SK-N-SH (cell line): Measurements from ENCODE around the gene SLC2A4.

ENCODE experiments used
- CTCF ChIP-seq: fragments of 200-600 bp; sonication (generic); IDR thresholded peaks from 2 replicates; pipeline ENCODE4 v1.6.1; 2017; ENCODE audit warnings: antibody characterized with exemption, mild to moderate bottlenecking, moderate library complexity
- EP300 ChIP-seq, 2 experiments: IDR thresholded peaks; 2 replicates each; pipeline versions ENCODE4 v1.4.0 to v1.6.1; 2012; ENCODE audit warnings: borderline replicate concordance in 1 of 2, low read depth in 1 of 2, low read length in 1 of 2
- FOXJ3 ChIP-seq: sonication (generic); formaldehyde crosslinking; IDR thresholded peaks from 2 replicates; pipeline ENCODE4 v1.5.1; 2020; ENCODE audit warnings: mild to moderate bottlenecking, missing genetic modification reagents
- FOXM1 ChIP-seq: IDR thresholded peaks from 2 replicates; pipeline ENCODE4 v1.4.0; 2012; ENCODE audit warnings: low read depth, mild to moderate bottlenecking
- GATA2 ChIP-seq: sonication (generic); formaldehyde crosslinking; IDR thresholded peaks from 2 replicates; pipeline ENCODE4 v1.5.0; 2020; ENCODE audit warnings: mild to moderate bottlenecking, missing genetic modification reagents
- POLR2AphosphoS5 ChIP-seq: IDR thresholded peaks from 2 replicates; pipeline ENCODE4 v1.6.1; 2012; ENCODE audit warnings: low read depth, low read length
- RFX5 ChIP-seq: IDR thresholded peaks from 2 replicates; pipeline ENCODE4 v1.6.1; 2012; ENCODE audit warnings: mild to moderate bottlenecking, improper control_type of control experiment, low read length
- USF1 ChIP-seq: IDR thresholded peaks from 2 replicates; pipeline ENCODE4 v1.4.0; 2012; ENCODE audit warnings: low read depth, borderline replicate concordance
- YY1 ChIP-seq: IDR thresholded peaks from 2 replicates; pipeline ENCODE4 v1.4.0; 2012; ENCODE audit warnings: low read depth, mild to moderate bottlenecking
- TF ChIP-seq, protein P1 (sequence below): IDR thresholded peaks from 2 replicates; pipeline ENCODE4 v1.4.0; 2012; ENCODE audit warnings: low read depth, borderline replicate concordance

DNA sequence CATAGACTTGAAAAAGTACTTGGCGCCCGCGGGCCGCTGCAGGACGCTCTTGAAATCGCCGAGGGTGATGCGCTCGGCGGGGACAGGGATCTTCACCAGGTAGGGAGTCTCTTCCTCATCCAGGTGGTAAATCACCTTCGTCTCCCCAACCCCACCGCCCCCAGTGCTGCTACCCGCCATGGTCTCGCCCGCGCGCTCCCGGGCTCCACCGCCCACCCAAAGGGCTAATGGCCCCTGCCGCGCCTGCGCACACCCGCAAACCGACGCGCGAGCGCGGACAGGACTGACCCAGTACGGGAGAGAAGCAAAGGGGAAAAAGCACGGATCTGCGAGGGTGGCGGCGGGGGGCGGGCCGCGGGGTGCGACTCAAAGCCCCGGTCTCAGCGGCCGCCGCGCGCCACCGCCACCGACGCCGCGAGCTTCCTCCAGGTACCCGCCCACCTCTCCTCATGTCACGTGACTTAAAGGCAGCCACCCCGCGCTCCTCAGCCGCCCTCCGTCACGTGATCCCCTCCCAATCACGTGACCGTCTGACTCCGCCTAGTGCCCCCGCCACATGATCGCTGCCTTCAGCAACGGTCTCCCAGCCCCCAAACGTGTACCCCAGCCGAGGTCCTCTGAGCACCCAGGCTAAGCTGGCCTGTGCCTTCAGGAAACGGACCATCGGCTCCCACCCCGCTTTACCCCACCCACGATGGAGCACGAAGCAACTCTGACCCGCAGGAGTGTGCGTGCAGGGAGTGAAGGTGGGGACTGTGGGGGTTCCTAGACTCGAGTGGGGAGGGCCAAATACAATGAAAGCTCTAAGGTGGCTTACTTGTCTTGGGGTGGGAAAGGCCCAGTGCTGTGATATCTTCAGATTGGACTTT lies 47.2 kb upstream of the SLC2A4 start, which contains the start of gene DVL2:
- no peak for TF ChIP-seq CTCF
- TF ChIP-seq RFX5: no peak
- peak in 1 of 2 experiments; percentile 41; a peak in 1 of 4 replicates for TF ChIP-seq EP300 (IDR thresholded peaks at IDR 0.05; ENCODE audit: borderline replicate concordance in 1 of 2, low read depth in 1 of 2, low read length in 1 of 2)
- TF ChIP-seq, protein P1, sequence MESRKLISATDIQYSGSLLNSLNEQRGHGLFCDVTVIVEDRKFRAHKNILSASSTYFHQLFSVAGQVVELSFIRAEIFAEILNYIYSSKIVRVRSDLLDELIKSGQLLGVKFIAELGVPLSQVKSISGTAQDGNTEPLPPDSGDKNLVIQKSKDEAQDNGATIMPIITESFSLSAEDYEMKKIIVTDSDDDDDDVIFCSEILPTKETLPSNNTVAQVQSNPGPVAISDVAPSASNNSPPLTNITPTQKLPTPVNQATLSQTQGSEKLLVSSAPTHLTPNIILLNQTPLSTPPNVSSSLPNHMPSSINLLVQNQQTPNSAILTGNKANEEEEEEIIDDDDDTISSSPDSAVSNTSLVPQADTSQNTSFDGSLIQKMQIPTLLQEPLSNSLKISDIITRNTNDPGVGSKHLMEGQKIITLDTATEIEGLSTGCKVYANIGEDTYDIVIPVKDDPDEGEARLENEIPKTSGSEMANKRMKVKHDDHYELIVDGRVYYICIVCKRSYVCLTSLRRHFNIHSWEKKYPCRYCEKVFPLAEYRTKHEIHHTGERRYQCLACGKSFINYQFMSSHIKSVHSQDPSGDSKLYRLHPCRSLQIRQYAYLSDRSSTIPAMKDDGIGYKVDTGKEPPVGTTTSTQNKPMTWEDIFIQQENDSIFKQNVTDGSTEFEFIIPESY: peak; percentile 90
- TF ChIP-seq POLR2AphosphoS5: peak; percentile 99
- peak; percentile 70; the same call in 1 of the 2 replicates for TF ChIP-seq YY1
- TF ChIP-seq USF1: peak; percentile 99
- TF ChIP-seq GATA2 (CRISPR knock-in tag): no peak
- TF ChIP-seq FOXM1: peak; percentile 51; the same call in 1 of the 2 replicates
- TF ChIP-seq FOXJ3 (CRISPR knock-in tag): no peak; the same call in 1 of the 2 replicates
